ENCODE data around the gene DR1. TPM values are rescaled to one million over a fixed set of nuclear protein-coding genes. Genes with fewer than 3 reads are reported as not detected.

Gene DR1
- total and polyA plus RNA-seq, 2 of the 13 experiments (the other 11 are each of a cell fraction or from before 2014, with no cell fraction given): 17.8 to 42.3 TPM

DNA sequence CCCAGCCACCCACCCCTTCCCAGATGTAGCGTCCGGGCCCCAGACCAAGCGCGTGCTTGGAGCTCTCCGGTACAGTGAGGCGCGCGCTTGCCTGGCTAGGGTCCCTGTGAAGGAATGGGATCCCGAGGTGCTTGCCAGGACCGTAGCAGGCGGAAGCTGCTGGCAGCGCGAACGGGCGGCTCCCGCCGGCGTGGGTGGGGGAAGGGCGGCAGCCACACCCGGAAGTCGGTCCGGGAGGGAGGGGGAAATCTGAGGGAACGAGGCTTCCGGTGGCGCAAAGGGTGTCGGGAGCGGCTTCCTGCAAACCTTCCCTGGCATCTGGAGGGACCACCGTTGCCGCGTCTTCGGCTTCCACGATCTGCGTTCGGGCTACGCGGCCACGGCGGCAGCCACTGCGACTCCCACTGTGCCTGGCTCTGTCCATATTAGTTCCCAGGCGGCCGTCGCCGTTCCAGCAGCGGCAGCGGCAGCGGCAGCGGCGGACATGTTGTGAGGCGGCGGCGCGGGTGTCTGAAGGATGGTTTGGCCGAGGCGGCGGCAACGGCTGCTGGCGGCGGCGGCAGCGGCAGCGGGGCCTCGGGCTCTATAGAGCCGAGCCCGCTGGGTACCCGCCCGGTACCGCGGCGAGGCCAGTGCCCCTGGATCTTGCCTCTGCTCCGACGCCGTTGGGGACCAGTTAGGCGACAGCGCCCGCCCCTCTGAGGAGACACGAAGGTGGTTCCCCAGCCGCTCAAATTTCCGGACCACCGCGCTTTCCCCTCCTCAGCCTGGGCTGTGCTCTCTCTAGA lies at the start of gene DR1 (continued):
- TF ChIP-seq, protein P1, sequence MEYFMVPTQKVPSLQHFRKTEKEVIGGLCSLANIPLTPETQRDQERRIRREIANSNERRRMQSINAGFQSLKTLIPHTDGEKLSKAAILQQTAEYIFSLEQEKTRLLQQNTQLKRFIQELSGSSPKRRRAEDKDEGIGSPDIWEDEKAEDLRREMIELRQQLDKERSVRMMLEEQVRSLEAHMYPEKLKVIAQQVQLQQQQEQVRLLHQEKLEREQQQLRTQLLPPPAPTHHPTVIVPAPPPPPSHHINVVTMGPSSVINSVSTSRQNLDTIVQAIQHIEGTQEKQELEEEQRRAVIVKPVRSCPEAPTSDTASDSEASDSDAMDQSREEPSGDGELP (IDR thresholded peaks at IDR 0.05; ENCODE audit: borderline replicate concordance, low read depth): peak; percentile 51; the same call in 1 of the 2 replicates
- TF ChIP-seq ZNF530 (CRISPR knock-in tag; IDR thresholded peaks at IDR 0.05; ENCODE audit: low read depth) (no peak), PAF1 (CRISPR knock-in tag; IDR thresholded peaks at IDR 0.05) (no peak), GATAD1 (CRISPR knock-in tag; IDR thresholded peaks at IDR 0.05) (peak; percentile 92), ZNF354B (CRISPR knock-in tag; IDR thresholded peaks at IDR 0.05) (no peak), PAWR (CRISPR knock-in tag; IDR thresholded peaks at IDR 0.05; ENCODE audit: borderline replicate concordance) (no peak), PAX8 (CRISPR knock-in tag; IDR thresholded peaks at IDR 0.05; ENCODE audit: borderline replicate concordance) (no peak; the same call in 1 of the 2 replicates), ZNF816 (CRISPR knock-in tag; IDR thresholded peaks at IDR 0.05; ENCODE audit: borderline replicate concordance) (peak; percentile 96), SMC3 (IDR thresholded peaks at IDR 0.05; ENCODE audit: low read length) (no peak), SYNCRIP (IDR thresholded peaks at IDR 0.05; ENCODE audit: insufficient read depth, low read depth, low read length) (no peak), KAT7 (CRISPR knock-in tag; IDR thresholded peaks at IDR 0.05; ENCODE audit: borderline replicate concordance) (peak; percentile 92), ZNF878 (CRISPR knock-in tag; IDR thresholded peaks at IDR 0.05) (peak; percentile 84; the same call in 1 of the 2 replicates)
- TF ChIP-seq, protein P2, sequence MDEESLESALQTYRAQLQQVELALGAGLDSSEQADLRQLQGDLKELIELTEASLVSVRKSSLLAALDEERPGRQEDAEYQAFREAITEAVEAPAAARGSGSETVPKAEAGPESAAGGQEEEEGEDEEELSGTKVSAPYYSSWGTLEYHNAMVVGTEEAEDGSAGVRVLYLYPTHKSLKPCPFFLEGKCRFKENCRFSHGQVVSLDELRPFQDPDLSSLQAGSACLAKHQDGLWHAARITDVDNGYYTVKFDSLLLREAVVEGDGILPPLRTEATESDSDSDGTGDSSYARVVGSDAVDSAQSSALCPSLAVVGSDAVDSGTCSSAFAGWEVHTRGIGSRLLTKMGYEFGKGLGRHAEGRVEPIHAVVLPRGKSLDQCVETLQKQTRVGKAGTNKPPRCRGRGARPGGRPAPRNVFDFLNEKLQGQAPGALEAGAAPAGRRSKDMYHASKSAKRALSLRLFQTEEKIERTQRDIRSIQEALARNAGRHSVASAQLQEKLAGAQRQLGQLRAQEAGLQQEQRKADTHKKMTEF (CRISPR knock-in tag; IDR thresholded peaks at IDR 0.05): peak; percentile 95
- TF ChIP-seq, protein P3, sequence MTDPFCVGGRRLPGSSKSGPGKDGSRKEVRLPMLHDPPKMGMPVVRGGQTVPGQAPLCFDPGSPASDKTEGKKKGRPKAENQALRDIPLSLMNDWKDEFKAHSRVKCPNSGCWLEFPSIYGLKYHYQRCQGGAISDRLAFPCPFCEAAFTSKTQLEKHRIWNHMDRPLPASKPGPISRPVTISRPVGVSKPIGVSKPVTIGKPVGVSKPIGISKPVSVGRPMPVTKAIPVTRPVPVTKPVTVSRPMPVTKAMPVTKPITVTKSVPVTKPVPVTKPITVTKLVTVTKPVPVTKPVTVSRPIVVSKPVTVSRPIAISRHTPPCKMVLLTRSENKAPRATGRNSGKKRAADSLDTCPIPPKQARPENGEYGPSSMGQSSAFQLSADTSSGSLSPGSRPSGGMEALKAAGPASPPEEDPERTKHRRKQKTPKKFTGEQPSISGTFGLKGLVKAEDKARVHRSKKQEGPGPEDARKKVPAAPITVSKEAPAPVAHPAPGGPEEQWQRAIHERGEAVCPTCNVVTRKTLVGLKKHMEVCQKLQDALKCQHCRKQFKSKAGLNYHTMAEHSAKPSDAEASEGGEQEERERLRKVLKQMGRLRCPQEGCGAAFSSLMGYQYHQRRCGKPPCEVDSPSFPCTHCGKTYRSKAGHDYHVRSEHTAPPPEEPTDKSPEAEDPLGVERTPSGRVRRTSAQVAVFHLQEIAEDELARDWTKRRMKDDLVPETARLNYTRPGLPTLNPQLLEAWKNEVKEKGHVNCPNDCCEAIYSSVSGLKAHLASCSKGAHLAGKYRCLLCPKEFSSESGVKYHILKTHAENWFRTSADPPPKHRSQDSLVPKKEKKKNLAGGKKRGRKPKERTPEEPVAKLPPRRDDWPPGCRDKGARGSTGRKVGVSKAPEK (CRISPR knock-in tag; IDR thresholded peaks at IDR 0.05; ENCODE audit: borderline replicate concordance): no peak
- TF ChIP-seq, protein P4, sequence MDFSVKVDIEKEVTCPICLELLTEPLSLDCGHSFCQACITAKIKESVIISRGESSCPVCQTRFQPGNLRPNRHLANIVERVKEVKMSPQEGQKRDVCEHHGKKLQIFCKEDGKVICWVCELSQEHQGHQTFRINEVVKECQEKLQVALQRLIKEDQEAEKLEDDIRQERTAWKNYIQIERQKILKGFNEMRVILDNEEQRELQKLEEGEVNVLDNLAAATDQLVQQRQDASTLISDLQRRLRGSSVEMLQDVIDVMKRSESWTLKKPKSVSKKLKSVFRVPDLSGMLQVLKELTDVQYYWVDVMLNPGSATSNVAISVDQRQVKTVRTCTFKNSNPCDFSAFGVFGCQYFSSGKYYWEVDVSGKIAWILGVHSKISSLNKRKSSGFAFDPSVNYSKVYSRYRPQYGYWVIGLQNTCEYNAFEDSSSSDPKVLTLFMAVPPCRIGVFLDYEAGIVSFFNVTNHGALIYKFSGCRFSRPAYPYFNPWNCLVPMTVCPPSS (IDR thresholded peaks at IDR 0.05): no peak
- TF ChIP-seq, protein P5, sequence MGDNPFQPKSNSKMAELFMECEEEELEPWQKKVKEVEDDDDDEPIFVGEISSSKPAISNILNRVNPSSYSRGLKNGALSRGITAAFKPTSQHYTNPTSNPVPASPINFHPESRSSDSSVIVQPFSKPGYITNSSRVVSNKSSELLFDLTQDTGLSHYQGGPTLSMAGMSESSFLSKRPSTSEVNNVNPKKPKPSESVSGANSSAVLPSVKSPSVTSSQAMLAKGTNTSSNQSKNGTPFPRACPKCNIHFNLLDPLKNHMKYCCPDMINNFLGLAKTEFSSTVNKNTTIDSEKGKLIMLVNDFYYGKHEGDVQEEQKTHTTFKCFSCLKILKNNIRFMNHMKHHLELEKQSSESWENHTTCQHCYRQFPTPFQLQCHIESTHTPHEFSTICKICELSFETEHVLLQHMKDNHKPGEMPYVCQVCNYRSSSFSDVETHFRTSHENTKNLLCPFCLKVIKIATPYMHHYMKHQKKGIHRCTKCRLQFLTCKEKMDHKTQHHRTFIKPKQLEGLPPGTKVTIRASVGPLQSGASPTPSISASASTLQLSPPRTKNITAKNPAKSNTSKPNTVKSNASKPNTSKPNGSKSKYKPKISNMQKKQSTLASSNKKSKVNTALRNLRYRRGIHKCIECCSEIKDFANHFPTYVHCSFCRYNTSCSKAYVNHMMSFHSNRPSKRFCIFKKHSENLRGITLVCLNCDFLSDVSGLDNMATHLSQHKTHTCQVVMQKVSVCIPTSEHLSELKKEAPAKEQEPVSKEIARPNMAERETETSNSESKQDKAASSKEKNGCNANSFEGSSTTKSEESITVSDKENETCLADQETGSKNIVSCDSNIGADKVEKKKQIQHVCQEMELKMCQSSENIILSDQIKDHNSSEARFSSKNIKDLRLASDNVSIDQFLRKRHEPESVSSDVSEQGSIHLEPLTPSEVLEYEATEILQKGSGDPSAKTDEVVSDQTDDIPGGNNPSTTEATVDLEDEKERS (CRISPR knock-in tag; IDR thresholded peaks at IDR 0.05): peak; percentile 87
- TF ChIP-seq, protein P6, sequence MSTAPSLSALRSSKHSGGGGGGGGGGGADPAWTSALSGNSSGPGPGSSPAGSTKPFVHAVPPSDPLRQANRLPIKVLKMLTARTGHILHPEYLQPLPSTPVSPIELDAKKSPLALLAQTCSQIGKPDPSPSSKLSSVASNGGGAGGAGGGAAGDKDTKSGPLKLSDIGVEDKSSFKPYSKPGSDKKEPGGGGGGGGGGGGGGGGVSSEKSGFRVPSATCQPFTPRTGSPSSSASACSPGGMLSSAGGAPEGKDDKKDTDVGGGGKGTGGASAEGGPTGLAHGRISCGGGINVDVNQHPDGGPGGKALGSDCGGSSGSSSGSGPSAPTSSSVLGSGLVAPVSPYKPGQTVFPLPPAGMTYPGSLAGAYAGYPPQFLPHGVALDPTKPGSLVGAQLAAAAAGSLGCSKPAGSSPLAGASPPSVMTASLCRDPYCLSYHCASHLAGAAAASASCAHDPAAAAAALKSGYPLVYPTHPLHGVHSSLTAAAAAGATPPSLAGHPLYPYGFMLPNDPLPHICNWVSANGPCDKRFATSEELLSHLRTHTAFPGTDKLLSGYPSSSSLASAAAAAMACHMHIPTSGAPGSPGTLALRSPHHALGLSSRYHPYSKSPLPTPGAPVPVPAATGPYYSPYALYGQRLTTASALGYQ (CRISPR knock-in tag; IDR thresholded peaks at IDR 0.05): no peak

Data from HepG2 (cell line).